CD4-positive, alpha-beta T cell treated with Interleukin-17A for 1 hour (primary cell): ENCODE measurements around the gene MYO1G.
"Not testable (repeated sequence)": the region's sequence is repeated elsewhere in the genome, so short reads cannot be mapped to it uniquely, and the experiment has no call there.

ENCODE experiments used
- DNase-seq: peaks from one replicate; pipeline ENCODE4 v3.0.0-alpha.2; 2020

Gene MYO1G

DNA sequence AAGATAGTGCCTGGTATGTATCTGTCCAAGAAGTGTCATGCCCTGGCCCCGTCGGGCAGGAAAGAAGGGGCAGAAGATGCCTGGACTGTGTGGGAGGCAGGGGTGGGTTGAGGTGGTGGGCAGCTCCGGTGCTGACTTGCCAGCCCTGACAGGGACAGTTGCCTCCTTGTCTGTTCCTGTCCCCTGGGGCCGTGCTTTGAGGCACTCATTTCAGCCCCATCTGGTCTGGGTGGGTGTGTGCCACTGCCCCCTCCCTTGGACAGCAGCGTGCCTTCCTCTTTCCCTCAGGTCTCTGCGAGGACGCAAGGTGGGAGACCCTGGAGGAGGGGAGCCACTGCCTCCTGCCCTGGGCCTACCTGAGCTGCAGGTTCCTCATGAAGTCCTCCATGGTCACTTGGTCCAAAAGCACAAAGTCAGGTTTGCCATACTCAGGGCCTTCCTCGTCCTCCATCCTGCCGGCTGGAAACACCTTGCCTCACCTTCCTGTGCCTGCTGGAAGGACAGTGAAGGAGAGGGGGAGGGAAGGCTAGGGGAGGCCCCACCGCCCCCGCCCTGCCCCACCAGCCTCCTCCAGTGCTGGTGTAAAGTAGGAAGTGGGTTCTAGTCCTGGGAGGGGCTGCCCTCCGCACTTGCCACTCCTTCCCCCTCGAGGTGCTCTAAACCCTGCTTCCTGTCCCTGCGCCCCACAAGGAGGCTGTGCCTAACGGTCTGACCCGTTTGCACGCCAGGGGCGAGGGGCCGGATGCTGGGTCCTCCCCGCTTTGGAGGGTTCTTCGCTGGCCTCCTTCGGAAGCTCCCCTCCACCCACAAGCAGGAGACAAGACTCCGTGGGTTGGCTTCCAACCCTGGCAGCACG, at the start of gene MYO1G:
MYO1G (minus strand) TSS at position 505 of the 856 bp plus-strand sequence; CDS start at position 451, 54 bp downstream.
- DNase-seq, result peak; percentile 93

GRCh38 chr7:45028138-45028919, 49.5 kb upstream of the MYO1G start:
- DNase-seq, result no peak

DNA sequence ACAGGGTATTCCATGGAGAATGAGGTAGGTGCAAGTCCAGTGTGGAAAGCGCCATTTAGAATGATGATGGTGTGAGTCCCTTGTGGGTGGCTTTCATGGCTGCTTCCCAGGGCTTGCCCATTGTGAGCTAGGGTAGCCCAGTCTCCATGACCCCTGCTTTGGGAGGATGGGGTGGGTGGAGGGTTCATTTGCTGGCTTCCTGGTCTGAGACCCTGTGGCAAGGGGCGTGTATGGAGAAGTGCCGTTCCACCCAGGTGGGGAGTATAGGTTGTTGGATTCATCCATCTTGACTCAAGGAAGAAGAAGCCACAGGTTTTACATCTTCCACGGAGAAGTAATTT, 48.9 kb upstream of the MYO1G start:
- DNase-seq, result no peak

DNA sequence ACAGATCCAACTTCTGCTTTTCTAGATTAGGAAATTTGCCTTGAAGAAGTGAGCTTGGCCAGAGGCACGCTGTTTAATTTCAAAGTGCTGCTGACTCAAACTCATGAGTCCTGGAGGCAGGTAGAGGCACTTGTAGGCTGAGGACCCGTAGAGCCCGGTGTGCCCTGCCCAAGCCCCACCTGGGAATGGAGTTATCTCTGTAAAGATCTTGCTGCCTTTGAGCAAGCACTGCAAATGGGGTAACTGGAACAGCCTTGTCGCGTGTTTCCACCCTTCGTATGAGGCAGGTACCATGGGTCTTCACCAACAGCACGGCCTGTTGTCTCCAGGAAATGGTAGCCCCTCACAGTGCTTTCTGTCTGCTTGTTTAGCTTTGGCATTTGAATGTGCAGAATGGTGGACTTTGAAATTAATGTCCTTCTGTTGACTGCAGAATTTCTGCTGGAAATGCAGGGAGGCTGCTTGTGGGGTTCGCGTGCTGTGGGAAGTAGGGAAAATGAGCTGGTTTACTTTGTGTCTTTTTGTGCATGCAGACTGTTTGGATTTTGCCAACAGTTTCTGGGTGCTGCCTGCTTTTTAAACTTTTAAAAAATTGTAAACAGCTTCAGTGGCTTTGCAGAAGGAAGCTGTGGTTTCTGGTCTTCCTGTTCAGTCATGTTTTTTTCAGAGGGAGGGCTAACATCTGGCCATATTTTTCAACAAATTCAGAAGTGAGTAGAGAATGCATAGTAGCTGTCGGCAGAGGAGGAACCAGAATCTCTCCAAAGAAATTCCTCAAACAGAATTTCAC, 48.4 kb upstream of the MYO1G start:
- peak; percentile 69 for DNase-seq

DNA sequence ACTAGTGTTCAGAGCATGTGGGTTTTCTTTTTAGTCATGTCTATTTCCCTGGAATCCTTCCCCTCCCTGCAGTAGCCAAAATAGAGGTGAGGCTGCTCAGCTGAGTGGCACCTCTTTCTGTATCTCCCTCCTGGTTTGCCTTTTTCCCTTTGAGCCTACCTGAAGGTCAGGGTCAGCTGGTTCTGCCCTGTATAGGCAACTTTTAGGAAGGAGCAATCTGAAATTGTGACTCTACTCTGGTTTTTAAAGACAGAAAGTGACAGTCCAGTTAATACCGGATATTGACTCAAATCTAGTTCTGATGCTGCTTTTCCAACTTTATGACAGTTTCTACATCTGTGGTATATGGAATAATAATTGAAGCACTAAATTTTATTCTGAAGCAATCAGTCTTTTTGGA, 47.2 kb upstream of the MYO1G start:
- no peak for DNase-seq

DNA sequence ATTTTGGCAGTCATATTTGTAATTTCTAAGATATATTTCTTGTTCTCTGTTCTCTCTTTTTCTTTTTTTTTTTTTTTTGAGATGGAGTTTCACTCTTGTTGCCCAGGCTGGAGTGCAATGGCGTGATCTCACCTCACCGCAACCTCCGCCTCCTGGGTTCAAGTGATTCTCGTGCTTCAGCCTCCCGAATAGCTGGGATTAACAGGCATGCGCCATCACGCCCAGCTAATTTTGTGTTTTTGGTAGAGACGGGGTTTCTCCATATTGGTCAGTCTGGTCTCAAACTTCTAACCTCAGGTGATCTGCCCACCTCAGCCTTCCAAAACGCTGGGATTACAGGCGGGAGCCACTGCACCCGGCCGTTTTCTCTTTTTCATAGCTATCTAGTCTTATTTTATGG, 46.7 kb upstream of the MYO1G start:
- DNase-seq, result not testable (repeated sequence)

GRCh38 chr7:45024126-45024744, 45.4 kb upstream of the MYO1G start:
- no peak for DNase-seq

DNA sequence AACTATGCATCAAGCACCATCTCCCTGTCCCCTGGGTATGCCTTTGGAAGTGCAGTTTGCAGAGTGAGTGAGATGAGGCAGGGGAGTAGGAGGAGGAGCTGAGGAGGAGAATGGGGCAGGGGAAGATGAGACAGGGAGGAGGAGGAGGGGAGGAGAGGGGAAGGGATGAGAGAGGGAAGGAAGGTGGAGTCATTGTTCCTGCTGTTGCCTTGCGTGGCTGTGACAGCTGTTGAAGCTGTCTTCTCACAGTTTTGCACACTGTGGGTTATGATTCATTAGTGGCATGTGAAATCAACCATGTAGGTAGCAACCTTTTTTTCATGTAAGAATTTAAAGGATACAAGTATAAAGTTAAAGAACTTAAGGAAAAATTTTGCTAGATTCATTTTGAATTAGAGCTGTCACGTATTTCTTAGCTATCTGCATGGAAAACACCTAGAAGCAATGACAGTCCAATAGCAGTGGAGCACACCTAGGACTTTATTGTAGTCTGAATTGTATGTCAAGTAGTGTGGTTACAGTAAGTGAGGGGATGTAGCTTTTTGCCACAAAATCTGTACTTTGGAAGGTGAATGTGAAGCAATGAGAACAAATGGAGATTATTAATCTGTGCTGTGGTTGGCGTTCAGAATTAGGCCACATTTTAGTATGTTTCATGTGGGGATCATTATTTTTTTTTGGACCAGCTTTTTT, 42.9 kb upstream of the MYO1G start:
- DNase-seq, result no peak

- DNase-seq, result no peak
Observed at GRCh38 chr7:45020915-45021314, 42.1 kb upstream of the MYO1G start.

DNA sequence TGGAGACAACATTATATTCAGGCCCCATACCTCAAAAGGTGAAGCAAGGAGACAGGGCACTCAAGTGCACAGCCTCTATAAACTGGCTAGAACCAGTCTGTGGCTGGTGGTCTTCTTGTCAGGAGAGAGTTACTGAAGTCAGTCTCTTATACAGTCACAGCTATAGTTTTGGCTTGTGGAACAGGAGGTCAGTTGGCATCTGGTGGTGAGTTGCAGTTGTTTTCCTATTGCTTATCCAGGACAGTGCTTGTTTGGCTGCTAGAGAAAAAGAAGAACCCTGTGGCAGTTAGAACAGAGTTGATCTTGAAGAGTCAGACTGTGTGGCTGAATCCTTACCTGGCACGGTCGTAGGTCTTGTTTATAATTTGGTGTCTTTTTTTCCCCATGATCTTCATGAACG, 38.4 kb upstream of the MYO1G start:
- no peak for DNase-seq

DNA sequence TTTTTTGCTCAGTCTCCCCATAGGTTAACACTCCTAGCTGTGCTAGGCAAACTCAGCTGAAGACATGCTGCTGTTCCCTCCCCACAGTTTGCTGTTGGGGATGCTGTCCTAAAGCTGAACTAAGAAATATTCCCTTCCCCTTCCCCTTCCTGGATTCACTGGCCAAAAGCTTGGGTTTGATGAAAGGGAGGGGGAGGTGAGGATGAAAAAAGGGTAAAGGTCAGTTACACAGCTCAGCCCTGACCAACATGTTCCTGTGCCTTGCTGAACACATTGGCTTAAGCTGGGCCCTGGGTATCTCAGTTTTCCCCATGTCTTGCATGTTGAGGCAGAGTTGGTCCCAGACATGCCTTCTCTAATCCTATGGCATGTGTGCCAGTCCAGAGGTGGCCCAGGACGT, 36.5 kb upstream of the MYO1G start:
- no peak for DNase-seq

GRCh38 chr7:45013465-45013967, 34.7 kb upstream of the MYO1G start:
- peak; percentile 54 for DNase-seq

GRCh38 chr7:45007571-45008328, 28.9 kb upstream of the MYO1G start:
- no peak for DNase-seq

DNA sequence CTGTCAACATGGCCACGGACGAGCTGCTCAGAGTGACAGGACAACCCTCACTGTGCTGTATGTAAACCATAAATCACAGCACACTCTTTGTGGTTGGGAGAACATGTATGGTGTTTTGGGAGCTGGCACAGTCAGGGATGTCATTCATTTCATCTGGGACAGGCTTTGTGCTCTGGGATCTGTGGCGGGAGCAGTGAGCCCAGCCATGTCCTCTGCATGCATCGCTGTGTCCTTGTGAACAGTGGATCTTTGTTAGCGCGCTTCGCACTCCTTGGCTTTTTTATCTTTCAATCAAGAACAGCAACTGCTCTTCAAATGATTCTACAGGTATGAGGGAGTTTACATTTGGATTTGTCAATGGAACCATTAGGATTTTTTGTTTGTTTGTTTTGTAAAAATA, 28.3 kb upstream of the MYO1G start:
- DNase-seq, result no peak

- DNase-seq, result no peak
Observed at GRCh38 chr7:45003789-45004188, 25.0 kb upstream of the MYO1G start.

GRCh38 chr7:45001826-45002225, 23.0 kb upstream of the MYO1G start:
- no peak for DNase-seq

GRCh38 chr7:45001138-45001694, 22.4 kb upstream of the MYO1G start:
- DNase-seq, result peak; percentile 77

DNA sequence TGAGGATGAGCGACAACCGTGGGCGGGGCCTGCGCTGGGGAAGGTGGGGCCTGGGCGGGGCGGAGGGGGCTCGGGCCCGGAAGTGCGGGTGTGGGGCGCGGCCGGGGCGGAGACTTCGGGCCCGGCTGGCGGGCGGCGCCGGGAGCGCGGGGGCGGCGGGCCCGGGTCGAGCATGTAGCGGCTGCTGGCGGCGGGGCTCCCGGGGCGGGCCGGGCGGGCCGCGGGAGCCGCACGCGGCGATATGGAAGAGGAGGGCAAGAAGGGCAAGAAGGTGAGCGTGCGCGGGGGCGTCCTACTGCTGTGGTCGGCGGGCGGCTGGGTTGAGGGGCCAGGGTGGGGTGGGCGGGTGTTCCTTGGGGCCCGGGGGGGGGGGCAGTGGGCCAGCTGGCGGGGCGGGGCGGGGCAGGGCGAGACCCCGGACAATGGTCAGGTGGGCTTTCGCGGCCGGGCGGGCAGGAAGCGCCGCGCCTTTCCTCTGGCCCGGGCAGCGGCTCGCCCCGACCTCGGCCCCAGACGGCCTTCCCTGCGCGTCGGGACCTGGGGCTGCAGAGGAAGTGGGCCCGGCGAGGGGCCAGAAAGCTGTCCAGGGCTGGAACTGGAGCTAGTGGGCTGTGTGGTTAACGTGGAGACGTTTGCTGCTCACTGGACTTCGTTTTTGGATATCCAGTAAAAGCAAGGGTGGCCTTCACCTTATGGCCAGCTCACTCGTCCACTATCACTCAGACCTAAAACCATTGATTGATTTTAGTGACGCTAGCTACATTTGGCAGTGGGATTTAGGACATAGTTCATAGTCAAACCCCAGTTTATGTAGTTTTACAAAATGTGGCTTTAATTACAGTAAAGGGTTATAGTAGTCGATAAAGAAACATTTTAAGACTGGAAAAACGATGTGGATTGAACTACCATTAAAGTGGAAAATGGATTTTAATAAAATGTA, 21.5 kb upstream of the MYO1G start, which contains the start of gene CCM2:
CCM2 (plus strand) TSS at position 109 of the 940 bp plus-strand sequence; CDS start at position 242, 133 bp downstream.
- no peak for DNase-seq

DNA sequence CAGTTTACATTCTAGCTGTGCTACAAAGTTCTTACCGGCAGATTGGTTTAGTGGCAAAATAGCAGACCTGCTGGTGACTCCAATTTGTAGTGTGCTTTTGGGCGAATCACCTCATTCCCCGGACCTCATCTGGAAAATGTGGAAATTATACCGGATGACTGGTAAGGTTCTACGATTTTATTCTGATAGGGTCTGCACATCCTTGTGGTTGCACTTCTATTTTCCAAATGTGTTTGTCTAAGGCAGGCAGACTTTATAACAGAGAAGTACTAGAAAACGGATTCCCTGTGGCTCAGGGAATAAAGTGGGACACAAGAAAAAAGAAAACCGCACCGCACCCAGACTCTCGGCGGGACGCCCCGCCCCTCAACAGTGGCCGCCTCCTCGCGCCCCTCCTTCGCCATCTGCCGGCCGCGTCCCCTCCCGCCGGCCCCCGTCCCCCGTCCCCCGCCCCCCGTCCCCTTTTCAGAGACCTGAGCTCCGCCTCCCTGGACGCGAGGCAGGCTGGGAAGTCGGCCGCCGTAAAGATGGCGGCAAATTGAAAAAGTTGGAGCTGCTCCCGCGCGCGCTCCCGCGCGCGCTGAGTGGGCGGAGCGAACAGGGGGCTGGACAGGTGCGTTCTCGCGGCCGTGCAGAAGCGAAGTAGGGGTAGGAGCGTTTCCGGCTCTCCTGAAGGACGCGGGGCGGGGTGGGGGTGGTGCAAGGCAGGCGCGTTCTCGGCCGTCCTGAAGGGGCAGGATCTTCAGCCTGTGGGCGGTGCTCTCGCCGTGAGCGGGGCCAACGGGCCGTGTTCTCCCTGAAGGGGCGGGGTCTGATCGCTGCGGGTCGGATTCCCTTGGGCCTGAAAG, 20.7 kb upstream of the MYO1G start:
- peak; percentile 99 for DNase-seq
